ENCODE data around the gene NDUFA7. TPM values are rescaled to one million over a fixed set of nuclear protein-coding genes. Genes with fewer than 3 reads are reported as not detected.

The NDUFA7 gene
- total RNA-seq, 1 donor from 2014 or later, result 49.3 TPM

DNA sequence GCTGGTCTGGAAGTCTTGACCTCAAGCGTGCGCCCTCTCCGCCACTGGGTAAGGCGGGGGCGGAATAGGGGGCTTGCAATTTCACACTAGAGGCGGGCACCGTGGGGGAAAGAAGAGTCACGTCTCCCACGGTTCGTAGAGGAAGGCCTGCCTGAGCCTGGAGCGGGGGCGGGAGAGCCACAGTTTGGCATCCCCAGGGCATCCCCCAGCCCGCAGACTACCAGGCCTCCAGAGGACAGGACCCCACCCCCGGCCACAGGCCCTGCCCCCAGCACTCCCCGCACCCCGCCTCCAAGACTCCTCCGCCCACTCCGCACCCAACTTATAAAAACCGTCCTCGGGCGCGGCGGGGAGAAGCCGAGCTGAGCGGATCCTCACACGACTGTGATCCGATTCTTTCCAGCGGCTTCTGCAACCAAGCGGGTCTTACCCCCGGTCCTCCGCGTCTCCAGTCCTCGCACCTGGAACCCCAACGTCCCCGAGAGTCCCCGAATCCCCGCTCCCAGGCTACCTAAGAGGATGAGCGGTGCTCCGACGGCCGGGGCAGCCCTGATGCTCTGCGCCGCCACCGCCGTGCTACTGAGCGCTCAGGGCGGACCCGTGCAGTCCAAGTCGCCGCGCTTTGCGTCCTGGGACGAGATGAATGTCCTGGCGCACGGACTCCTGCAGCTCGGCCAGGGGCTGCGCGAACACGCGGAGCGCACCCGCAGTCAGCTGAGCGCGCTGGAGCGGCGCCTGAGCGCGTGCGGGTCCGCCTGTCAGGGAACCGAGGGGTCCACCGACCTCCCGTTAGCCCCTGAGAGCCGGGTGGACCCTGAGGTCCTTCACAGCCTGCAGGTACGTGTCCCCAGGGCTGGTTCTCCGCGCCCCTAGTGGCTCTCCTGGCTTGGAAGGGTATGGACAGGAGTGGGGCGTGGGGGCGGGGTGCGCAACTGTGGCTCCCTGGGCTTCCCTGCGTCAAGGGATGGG is 42.9 kb upstream of the NDUFA7 start, which contains the start of gene ANGPTL4:
ANGPTL4 (plus strand) TSS at position 353 of the 969 bp plus-strand sequence; CDS start at position 520, 167 bp downstream.
- H4K20me1 ChIP-seq (ENCODE audit: insufficient read depth, low read length), result peaks cover 23% of the 10 kb centered on the region
- no peak within 1 kb of the TSS for H3K27ac ChIP-seq (ENCODE audit: low read depth, low read length)
- no peaks in the 10 kb centered on the region for H3K9me3 ChIP-seq (ENCODE audit: insufficient read depth, low read depth, low read length)
- TF ChIP-seq EZH2 (IDR thresholded peaks at IDR 0.05; ENCODE audit: insufficient read depth, low read length) (no peak), CTCF (IDR thresholded peaks at IDR 0.05; ENCODE audit: insufficient read depth, low read depth, low read length) (no peak)
- Mint-ChIP-seq H3K9me3 (ENCODE audit: unreplicated experiment) (peaks cover 2% of the 10 kb centered on the region), H3K4me3 (ENCODE audit: unreplicated experiment) (peak within 1 kb of the TSS; percentile 85), H3K36me3 (ENCODE audit: low read depth, unreplicated experiment) (peaks cover 22% of the 10 kb centered on the region), H3K27ac (ENCODE audit: unreplicated experiment) (peak within 1 kb of the TSS; percentile 99), H3K4me1 (ENCODE audit: low read depth, unreplicated experiment) (peaks cover 34% of the 10 kb centered on the region), H3K27me3 (ENCODE audit: low read depth, unreplicated experiment) (no peaks in the 10 kb centered on the region)
- no peak for FAIRE-seq
- peak within 1 kb of the TSS; percentile 86 for H3K4me2 ChIP-seq (ENCODE audit: low read length)
- H3K36me3 ChIP-seq (ENCODE audit: insufficient read depth, low read length), result no peaks in the 10 kb centered on the region
- H3K9ac ChIP-seq (ENCODE audit: low read length), result peak within 1 kb of the TSS; percentile 52
- H2AFZ ChIP-seq (ENCODE audit: low read depth, low read length), result peak within 1 kb of the TSS; percentile 47
- peaks cover 6% of the 10 kb centered on the region for H3K27me3 ChIP-seq (ENCODE audit: insufficient read depth, low read length)
- peak; percentile 26 for DNase-seq (ENCODE audit: low read depth)
- H3K4me3 ChIP-seq (ENCODE audit: insufficient read depth, low read depth, low read length), result peak within 1 kb of the TSS; percentile 56
- no peaks in the 10 kb centered on the region for H3K79me2 ChIP-seq (ENCODE audit: insufficient read depth, low read length)
- H3K4me1 ChIP-seq (ENCODE audit: insufficient read depth, low read length), result peaks cover 35% of the 10 kb centered on the region

GRCh38 chr19:8361921-8362793 is 41.0 kb upstream of the NDUFA7 start:
- Histone ChIP-seq H3K4me2 (ENCODE audit: low read length) (peak overlapping the region; percentile 77), H3K36me3 (ENCODE audit: insufficient read depth, low read length) (no peaks in the 10 kb centered on the region), H3K4me1 (ENCODE audit: insufficient read depth, low read length) (peaks cover 30% of the 10 kb centered on the region), H3K9ac (ENCODE audit: low read length) (peak overlapping the region; percentile 11), H3K27me3 (ENCODE audit: insufficient read depth, low read length) (peaks cover 6% of the 10 kb centered on the region), H3K4me3 (ENCODE audit: insufficient read depth, low read depth, low read length) (no peak overlapping the region), H3K27ac (ENCODE audit: low read depth, low read length) (peak overlapping the region; percentile 16), H3K79me2 (ENCODE audit: insufficient read depth, low read length) (no peaks in the 10 kb centered on the region), H3K9me3 (ENCODE audit: insufficient read depth, low read depth, low read length) (no peaks in the 10 kb centered on the region), H2AFZ (ENCODE audit: low read depth, low read length) (no peak overlapping the region), H4K20me1 (ENCODE audit: insufficient read depth, low read length) (peaks cover 16% of the 10 kb centered on the region)
- Mint-ChIP-seq H3K4me3 (ENCODE audit: unreplicated experiment) (peak overlapping the region; percentile 58), H3K27ac (ENCODE audit: unreplicated experiment) (peak overlapping the region; percentile 94), H3K27me3 (ENCODE audit: low read depth, unreplicated experiment) (no peaks in the 10 kb centered on the region), H3K9me3 (ENCODE audit: unreplicated experiment) (peaks cover 2% of the 10 kb centered on the region), H3K36me3 (ENCODE audit: low read depth, unreplicated experiment) (peaks cover 13% of the 10 kb centered on the region), H3K4me1 (ENCODE audit: low read depth, unreplicated experiment) (peaks cover 24% of the 10 kb centered on the region)
- TF ChIP-seq EZH2 (IDR thresholded peaks at IDR 0.05; ENCODE audit: insufficient read depth, low read length) (no peak), CTCF (IDR thresholded peaks at IDR 0.05; ENCODE audit: insufficient read depth, low read depth, low read length) (no peak)
- peak; percentile 94 for DNase-seq (ENCODE audit: low read depth)
- FAIRE-seq, result peak; percentile 77
